NCI-H128 (cell line): ENCODE data around the gene CXXC4.

Experiments used
- DNase-seq: peaks from one replicate; lab custom pipeline; 2025; ENCODE audit not compliant: unreplicated experiment; lab: John Stamatoyannopoulos, UW

CXXC4 gene

GRCh38 chr4:104424475-104424941 lies 70.2 kb downstream of the CXXC4 start:
- no peak for DNase-seq

- no peak for DNase-seq
Observed at GRCh38 chr4:104421566-104421965, 73.1 kb downstream of the CXXC4 start.

GRCh38 chr4:104420766-104421165 lies 73.9 kb downstream of the CXXC4 start:
- DNase-seq, result no peak
